Esophagus mucosa (tissue), 1 donor: ENCODE measurements around the gene BCORL1. TPM values are rescaled to one million over a fixed set of nuclear protein-coding genes. Genes with fewer than 3 reads are reported as not detected.

Source experiments
- ATAC-seq: fragments of 200-7000 bp; cut with Tn5 transposase; one replicate; pipeline ENCODE4 v1.9.1; 2020
- total RNA-seq: library from RNA; stranded (reverse); gene quantifications from one replicate; pipeline ENCODE4 v1.2.4, GENCODE V29; 2023
- donor health status: DM: yes; HTN: yes; CAD: no.

Gene BCORL1
- total RNA-seq, 1 donor from 2014 or later: 2.6 TPM

DNA sequence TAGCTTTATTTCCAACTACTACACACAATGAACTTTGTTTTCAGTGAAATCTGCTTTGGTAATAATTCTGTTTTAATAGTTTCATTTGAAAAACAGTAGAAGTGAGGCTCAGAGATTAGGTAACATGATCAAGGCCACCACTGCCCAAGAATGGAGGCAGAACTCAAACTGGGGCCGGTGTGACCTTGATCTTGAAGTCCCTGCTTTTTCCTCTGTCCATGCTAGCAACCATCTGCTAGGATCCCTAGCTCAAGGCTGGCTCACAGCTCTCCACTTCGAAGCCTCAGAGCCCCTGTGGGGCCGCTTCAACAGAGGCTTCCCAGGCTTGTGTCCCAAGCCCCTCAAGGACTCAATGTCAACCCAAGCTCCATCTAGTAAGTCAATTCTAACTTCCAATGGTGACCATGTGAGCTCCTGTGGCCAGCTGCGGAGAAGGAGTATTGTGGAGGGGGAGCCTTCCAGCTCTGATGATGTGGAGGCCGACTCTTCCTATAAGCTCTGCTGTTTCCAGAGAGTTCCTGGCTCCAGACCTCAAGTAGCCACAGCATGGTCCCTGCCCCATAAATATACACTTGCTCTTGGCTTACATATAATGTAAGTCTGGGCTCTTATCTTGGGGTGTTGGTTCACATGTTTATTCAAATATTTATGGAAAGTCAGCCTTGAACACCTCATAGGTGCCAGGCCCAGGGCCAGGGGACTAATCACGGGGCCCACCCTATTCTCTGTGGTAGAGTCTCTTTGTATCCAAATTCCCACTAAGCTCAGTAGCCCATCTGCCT lies 113.0 kb downstream of the BCORL1 start:
- ATAC-seq: no peak

DNA sequence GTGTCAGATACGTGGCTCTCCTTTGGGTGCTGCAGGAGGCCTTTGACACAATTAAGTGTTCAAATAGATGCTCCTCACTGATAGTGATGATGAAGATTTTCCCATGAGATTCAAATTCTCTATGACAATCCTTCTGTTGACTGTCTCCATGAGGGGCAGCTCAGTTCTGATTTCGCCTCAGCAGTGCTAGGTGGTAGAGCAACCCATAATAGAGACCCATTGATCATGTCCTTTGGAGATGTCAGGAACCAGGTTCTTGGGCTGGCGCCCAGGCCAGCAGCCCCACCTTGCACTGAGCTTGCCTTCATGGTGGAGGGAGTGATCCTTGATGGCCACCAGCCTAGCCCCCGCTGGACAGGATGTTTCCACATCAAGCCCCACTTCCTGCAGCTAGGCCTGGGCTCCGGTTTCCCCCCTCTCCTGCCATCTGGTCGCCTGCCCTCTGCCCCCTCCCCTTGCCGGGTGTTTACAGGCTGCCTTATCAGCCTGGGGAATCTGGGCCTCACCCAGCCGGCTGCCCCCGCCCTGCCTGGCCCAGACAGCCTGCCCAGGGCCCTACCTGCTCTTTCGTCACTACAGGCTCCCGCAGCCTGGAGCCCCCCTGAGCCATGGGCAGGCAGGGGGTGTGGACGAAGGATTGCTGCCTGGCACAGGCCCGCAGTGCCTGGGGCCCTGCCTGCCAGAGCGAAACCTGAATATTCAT lies 115.2 kb downstream of the BCORL1 start:
- ATAC-seq: peak; percentile 72

DNA sequence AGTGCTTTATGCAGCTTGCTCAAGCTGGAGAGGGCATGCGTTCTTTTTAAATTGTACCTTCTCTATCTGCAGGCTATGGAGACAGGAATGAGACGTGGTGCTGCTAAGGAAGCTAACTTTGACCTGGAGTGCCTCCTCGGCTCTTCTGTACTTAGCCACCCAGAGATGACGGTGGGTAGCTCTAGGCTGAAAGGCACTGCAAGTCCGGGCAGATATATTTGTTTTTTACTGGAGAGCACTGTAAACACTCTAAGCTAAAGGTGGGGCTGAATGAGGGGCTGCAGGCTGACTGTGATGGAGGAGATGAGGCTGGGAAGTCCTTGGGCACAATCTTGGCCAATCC lies 115.7 kb downstream of the BCORL1 start:
- peak; percentile 35 for ATAC-seq

DNA sequence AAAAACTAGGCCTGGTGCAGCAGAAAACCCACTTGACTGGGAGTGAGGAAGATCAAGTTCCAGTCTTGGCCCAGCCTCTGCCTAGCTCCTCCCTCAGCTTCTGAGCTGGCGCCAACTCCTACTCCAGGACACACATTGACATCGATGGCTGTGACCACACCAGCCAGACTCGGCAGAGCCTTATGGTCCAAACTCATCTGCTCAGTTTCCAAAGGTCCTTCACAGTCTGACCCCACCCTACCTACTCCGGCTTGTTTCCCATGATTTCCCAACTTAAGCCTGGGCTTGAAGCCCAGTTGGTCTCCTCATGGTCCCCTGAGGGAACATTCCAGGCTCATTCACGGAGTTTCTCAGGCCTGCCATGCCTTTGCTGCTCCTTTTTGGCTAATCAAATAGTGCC lies 117.7 kb downstream of the BCORL1 start:
- ATAC-seq: peak; percentile 35

DNA sequence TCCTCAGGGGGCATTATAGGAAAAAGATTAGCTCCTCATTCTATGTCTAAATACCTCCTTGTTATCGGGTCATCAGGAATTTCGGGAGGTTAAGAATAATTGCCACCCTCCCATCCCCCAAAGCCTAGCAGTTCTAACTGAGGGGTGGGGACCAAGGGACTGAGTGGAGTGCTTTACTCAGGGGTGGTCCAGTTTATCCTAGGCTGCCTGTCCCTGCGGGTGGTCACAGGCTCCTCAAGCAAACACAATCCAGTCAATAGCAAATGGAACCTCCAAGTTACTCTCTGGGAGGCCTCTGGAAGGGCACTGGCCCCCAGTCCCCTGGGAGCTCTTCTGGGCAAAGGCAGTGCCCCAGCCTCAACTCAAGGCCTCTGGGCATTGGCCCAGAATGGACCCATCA lies 121.2 kb downstream of the BCORL1 start:
- no peak for ATAC-seq

DNA sequence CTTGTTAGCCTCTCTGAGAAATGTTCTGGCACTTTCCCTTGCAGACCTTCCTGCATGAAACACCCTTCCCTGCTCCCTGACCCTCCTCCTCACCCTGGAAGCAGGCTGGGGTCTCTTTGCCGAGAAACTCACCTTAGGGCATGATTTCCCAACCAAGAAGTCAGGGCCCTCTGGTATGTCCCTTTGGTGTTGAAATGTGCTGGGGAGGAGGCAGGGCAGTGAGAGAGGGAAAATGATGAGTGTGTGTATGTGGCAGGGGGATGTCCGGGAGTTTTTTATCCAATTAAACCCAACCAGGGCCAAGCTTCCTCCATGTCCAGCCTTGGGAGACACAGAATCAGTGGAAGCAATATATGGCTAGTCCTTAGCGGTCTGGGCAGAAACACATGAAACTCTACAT lies 122.8 kb downstream of the BCORL1 start:
- no peak for ATAC-seq

DNA sequence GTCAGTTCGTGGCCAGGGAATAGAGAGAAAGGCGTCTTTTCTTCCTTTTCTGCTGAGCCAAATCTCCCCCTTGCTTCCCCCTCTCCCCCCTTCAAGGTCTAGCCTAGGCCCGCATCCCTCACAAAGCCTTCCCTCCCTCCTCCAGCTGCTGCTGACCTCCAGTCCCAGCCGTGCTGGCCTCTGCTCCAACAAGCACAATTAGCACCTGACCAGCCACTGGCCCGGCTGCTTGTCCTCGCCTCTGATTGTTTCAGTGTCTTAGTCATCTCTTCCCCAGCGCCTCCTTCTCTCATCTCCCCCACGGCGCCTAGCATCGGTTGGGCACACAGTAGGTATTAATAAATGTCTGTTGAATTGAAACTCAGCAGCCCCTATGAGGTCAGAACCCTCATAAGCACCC lies 123.6 kb downstream of the BCORL1 start:
- no peak for ATAC-seq

Other genes with a start within 250 kb of the BCORL1 start
- 0.36 TPM for gene XPNPEP2, start 243.7 kb upstream of the BCORL1 start, total RNA-seq
- 1.6 TPM for gene SASH3, start 202.7 kb upstream of the BCORL1 start, total RNA-seq
- 12.8 TPM for gene ZDHHC9, start 138.7 kb upstream of the BCORL1 start, total RNA-seq
- gene UTP14A, start 76.5 kb upstream of the BCORL1 start, total RNA-seq: 17.7 TPM
- 11.2 TPM for gene ELF4, start 127.9 kb downstream of the BCORL1 start, total RNA-seq
- gene AIFM1, start 183.2 kb downstream of the BCORL1 start, total RNA-seq: 21.9 TPM
- gene RAB33A, start 189.3 kb downstream of the BCORL1 start, total RNA-seq: 0.20 TPM